ENCODE data around the gene CDYL. TPM values are rescaled to one million over a fixed set of nuclear protein-coding genes. Genes with fewer than 3 reads are reported as not detected.

CDYL gene
- polyA plus RNA-seq, 1 of the 3 experiments (the other 2 are of a cell fraction): 13.3 TPM

- H3K4me3 ChIP-seq (ENCODE audit: low read depth in 2 of 2, low read length in 1 of 2): no peak overlapping the region
- H4K20me1 ChIP-seq (ENCODE audit: insufficient read depth): peaks cover 71% of the 10 kb centered on the region
- H3K4me2 ChIP-seq: no peak overlapping the region
- TF ChIP-seq MEF2A (IDR thresholded peaks at IDR 0.05; ENCODE audit: borderline replicate concordance, low read depth) (no peak), RCOR1 (IDR thresholded peaks at IDR 0.05; ENCODE audit: low read length) (no peak), RXRA (IDR thresholded peaks at IDR 0.05; ENCODE audit: borderline replicate concordance, low read depth) (no peak), EP300 (IDR thresholded peaks at IDR 0.05; ENCODE audit: borderline replicate concordance in 1 of 2, low read depth in 1 of 2, low read length in 1 of 2) (no peak), TEAD4 (IDR thresholded peaks at IDR 0.05; ENCODE audit: borderline replicate concordance, insufficient read depth) (no peak), REST (IDR thresholded peaks at IDR 0.05; ENCODE audit: low read depth, low read length) (no peak), RFX5 (IDR thresholded peaks at IDR 0.05; ENCODE audit: low read length) (no peak), SIN3A (IDR thresholded peaks at IDR 0.05; ENCODE audit: borderline replicate concordance, low read depth, low read length) (no peak), NRF1 (IDR thresholded peaks at IDR 0.05; ENCODE audit: low read depth, low read length) (no peak), FOXJ3 (CRISPR knock-in tag; IDR thresholded peaks at IDR 0.05) (no peak)
- WGBS (ENCODE audit: low lambda C conversion rate): 72% methylated on average over 2 of the region's 6 CpGs
- no peak for DNase-seq
- H3K9me3 ChIP-seq: no peaks in the 10 kb centered on the region
- no peak overlapping the region for H3K27ac ChIP-seq (ENCODE audit: low read depth in 2 of 2, low read length in 1 of 2)
- no peaks in the 10 kb centered on the region; a peak in 1 of 4 replicates for H3K4me1 ChIP-seq (ENCODE audit: control insufficient read depth in 1 of 2, insufficient read depth in 2 of 2, low read depth in 1 of 2, low read length in 1 of 2)
- CTCF ChIA-PET: interaction anchor here (1.2 kb wide), 1 partner anchor 10 kb away, joined by 3 read pairs; no protein-coding TSS in a partner anchor
- H3K9ac ChIP-seq: no peak overlapping the region
- H3F3A ChIP-seq (replicated peaks; ENCODE audit: insufficient read depth): no peaks in the 10 kb centered on the region
- POLR2A ChIA-PET: no interaction called here
- no peaks in the 10 kb centered on the region for H3K9me2 ChIP-seq
- H2AFZ ChIP-seq (ENCODE audit: low read depth): no peak overlapping the region
- H3K27me3 ChIP-seq (ENCODE audit: insufficient read depth): no peaks in the 10 kb centered on the region
- peaks cover 98% of the 10 kb centered on the region for H3K79me2 ChIP-seq (ENCODE audit: insufficient read depth)
- no peaks in the 10 kb centered on the region for H3K36me3 ChIP-seq (replicated peaks in 1 of 2; ENCODE audit: control insufficient read depth in 1 of 2, insufficient read depth in 2 of 2, low read length in 1 of 2)
Measured at GRCh38 chr6:4788482-4788881, 12.3 kb downstream of the CDYL start.

GRCh38 chr6:4788953-4789584, 12.9 kb downstream of the CDYL start:
- H3K9ac ChIP-seq: no peak overlapping the region
- no peak overlapping the region for H2AFZ ChIP-seq (ENCODE audit: low read depth)
- no peak overlapping the region for H3K27ac ChIP-seq (ENCODE audit: low read depth in 2 of 2, low read length in 1 of 2)
- no peak overlapping the region for H3K4me2 ChIP-seq
- no peaks in the 10 kb centered on the region for H3K9me2 ChIP-seq
- H3F3A ChIP-seq (replicated peaks; ENCODE audit: insufficient read depth): no peaks in the 10 kb centered on the region
- DNase-seq: no peak
- CTCF ChIA-PET: interaction anchor here (1.2 kb wide), 1 partner anchor 11 kb away, joined by 3 read pairs; no protein-coding TSS in a partner anchor
- H3K36me3 ChIP-seq (replicated peaks in 1 of 2; ENCODE audit: control insufficient read depth in 1 of 2, insufficient read depth in 2 of 2, low read length in 1 of 2): no peaks in the 10 kb centered on the region
- no peaks in the 10 kb centered on the region for H3K9me3 ChIP-seq
- no peaks in the 10 kb centered on the region for H3K27me3 ChIP-seq (ENCODE audit: insufficient read depth)
- 98% methylated on average over 13 of the region's 16 CpGs for WGBS (ENCODE audit: low lambda C conversion rate)
- POLR2A ChIA-PET: no interaction called here
- no peak overlapping the region for H3K4me3 ChIP-seq (ENCODE audit: low read depth in 2 of 2, low read length in 1 of 2)
- peaks cover 76% of the 10 kb centered on the region for H4K20me1 ChIP-seq (ENCODE audit: insufficient read depth)
- H3K79me2 ChIP-seq (ENCODE audit: insufficient read depth): peaks cover 98% of the 10 kb centered on the region
- H3K4me1 ChIP-seq (ENCODE audit: control insufficient read depth in 1 of 2, insufficient read depth in 2 of 2, low read depth in 1 of 2, low read length in 1 of 2): no peaks in the 10 kb centered on the region; a peak in 1 of 4 replicates
- TF ChIP-seq ZBTB33 (IDR thresholded peaks at IDR 0.05; ENCODE audit: borderline replicate concordance, low read depth) (no peak), USF1 (IDR thresholded peaks at IDR 0.05; ENCODE audit: borderline replicate concordance, low read depth) (no peak), NRF1 (IDR thresholded peaks at IDR 0.05; ENCODE audit: low read depth, low read length) (no peak), MEF2A (IDR thresholded peaks at IDR 0.05; ENCODE audit: borderline replicate concordance, low read depth) (no peak), TEAD4 (IDR thresholded peaks at IDR 0.05; ENCODE audit: borderline replicate concordance, insufficient read depth) (no peak), EZH2phosphoT487 (IDR thresholded peaks at IDR 0.05; ENCODE audit: borderline replicate concordance, low read depth) (no peak), RAD21 (IDR thresholded peaks at IDR 0.05; ENCODE audit: low read length) (no peak), CTCF (IDR thresholded peaks at IDR 0.05) (no peak), CHD2 (IDR thresholded peaks at IDR 0.05; ENCODE audit: low read length, partially characterized antibody) (no peak), MAX (IDR thresholded peaks at IDR 0.05; ENCODE audit: low read depth) (no peak), RFX5 (IDR thresholded peaks at IDR 0.05; ENCODE audit: low read length) (no peak), FOXM1 (IDR thresholded peaks at IDR 0.05; ENCODE audit: low read depth) (no peak)
